ENCODE measurements around the gene IL10.

DNA sequence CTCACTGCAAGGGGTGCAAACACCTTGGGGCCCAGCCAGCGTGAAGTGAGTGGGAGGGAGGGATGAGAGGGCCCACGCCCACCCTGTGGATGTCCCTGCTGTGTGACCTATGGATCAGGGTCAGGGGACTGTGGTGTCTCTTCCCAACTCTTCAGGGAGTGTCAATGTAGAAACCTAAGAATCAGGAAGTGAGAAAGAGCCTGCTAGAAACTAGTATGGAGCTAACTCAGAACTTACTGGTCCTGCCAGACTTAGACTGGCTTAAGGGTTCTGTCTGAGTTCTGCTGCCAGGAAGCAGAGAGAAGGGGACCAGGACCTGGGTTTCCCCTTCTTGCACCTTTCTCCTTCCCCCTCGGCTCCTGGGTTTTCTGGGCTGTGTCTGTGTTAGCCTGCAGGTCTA lies 1.8 kb upstream of the IL10 start:
- TF ChIP-seq, protein P1, sequence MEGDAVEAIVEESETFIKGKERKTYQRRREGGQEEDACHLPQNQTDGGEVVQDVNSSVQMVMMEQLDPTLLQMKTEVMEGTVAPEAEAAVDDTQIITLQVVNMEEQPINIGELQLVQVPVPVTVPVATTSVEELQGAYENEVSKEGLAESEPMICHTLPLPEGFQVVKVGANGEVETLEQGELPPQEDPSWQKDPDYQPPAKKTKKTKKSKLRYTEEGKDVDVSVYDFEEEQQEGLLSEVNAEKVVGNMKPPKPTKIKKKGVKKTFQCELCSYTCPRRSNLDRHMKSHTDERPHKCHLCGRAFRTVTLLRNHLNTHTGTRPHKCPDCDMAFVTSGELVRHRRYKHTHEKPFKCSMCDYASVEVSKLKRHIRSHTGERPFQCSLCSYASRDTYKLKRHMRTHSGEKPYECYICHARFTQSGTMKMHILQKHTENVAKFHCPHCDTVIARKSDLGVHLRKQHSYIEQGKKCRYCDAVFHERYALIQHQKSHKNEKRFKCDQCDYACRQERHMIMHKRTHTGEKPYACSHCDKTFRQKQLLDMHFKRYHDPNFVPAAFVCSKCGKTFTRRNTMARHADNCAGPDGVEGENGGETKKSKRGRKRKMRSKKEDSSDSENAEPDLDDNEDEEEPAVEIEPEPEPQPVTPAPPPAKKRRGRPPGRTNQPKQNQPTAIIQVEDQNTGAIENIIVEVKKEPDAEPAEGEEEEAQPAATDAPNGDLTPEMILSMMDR (IDR thresholded peaks at IDR 0.05) = no peak
- TF ChIP-seq POLR2AphosphoS5 (IDR thresholded peaks at IDR 0.05) = no peak

Data from stomach (tissue), 4 donors.